GM23338 (cell line): ENCODE results near the gene GAL3ST2. TPM values are rescaled to one million over a fixed set of nuclear protein-coding genes. Genes with fewer than 3 reads are reported as not detected.
"Not testable (repeated sequence)": the region's sequence is repeated elsewhere in the genome, so short reads cannot be mapped to it uniquely, and the experiment has no call there.

Experiments
- ATAC-seq: fragments of 200-7000 bp; cut with Tn5 transposase; 3 replicates; pipeline ENCODE4 v1.9.1; 2020
- DNase-seq: peaks from one replicate; pipeline ENCODE4 v3.0.0-alpha.2; 2015; ENCODE audit warnings: low spot score
- H2AFZ ChIP-seq: fragments of 200-600 bp; sonication (generic); 2 replicates; pipeline ENCODE4 v1.8.0; 2016; ENCODE audit warnings: antibody characterized with exemption, mild to moderate bottlenecking, moderate library complexity
- H3F3A ChIP-seq: fragments of 200-600 bp; sonication (generic); replicated peaks from 2 replicates; pipeline ENCODE4 v1.8.0; 2017; ENCODE audit warnings: antibody characterized with exemption, mixed run types, low read depth
- H3K27ac ChIP-seq: fragments of 200-600 bp; sonication (generic); 2 replicates; pipeline ENCODE4 v1.6.1; 2016; ENCODE audit warnings: low read depth
- H3K27me3 ChIP-seq: fragments of 200-600 bp; sonication (generic); 2 replicates; pipeline ENCODE4 v1.8.0; 2016; ENCODE audit warnings: mild to moderate bottlenecking, mixed run types, moderate library complexity; ENCODE audit not compliant: insufficient read depth
- H3K36me3 ChIP-seq: fragments of 200-600 bp; sonication (generic); 2 replicates; pipeline ENCODE4 v1.8.0; 2016; ENCODE audit warnings: mild to moderate bottlenecking; ENCODE audit not compliant: insufficient read depth
- H3K4me1 ChIP-seq: fragments of 200-600 bp; sonication (generic); 2 replicates; pipeline ENCODE4 v1.8.0; 2016; ENCODE audit warnings: mild to moderate bottlenecking, moderate library complexity; ENCODE audit not compliant: insufficient read depth
- H3K4me2 ChIP-seq: fragments of 200-600 bp; sonication (generic); 2 replicates; pipeline ENCODE4 v1.7.1; 2017; ENCODE audit warnings: mixed run types
- H3K4me3 ChIP-seq: fragments of 200-600 bp; sonication (generic); 2 replicates; pipeline ENCODE4 v1.6.1; 2016; ENCODE audit warnings: mixed run types
- H3K79me2 ChIP-seq: fragments of 200-600 bp; sonication (generic); replicated peaks from 2 replicates; pipeline ENCODE4 v1.8.0; 2017; ENCODE audit warnings: mild to moderate bottlenecking; ENCODE audit not compliant: insufficient read depth
- H3K9me2 ChIP-seq: fragments of 200-600 bp; sonication (generic); 2 replicates; pipeline ENCODE4 v1.8.0; 2017; ENCODE audit not compliant: insufficient read depth
- H4K20me1 ChIP-seq: fragments of 200-600 bp; sonication (generic); replicated peaks from 2 replicates; pipeline ENCODE4 v1.8.0; 2017; ENCODE audit warnings: mild to moderate bottlenecking; ENCODE audit not compliant: insufficient read depth
- H3K27ac Mint-ChIP-seq: 2 replicates; pipeline ENCODE4 v1.8.0; 2020; ENCODE audit warnings: inconsistent platforms, mild to moderate bottlenecking, moderate library complexity, mixed read lengths
- H3K27me3 Mint-ChIP-seq: 3 replicates; pipeline ENCODE4 v1.8.0; 2022; ENCODE audit warnings: low read depth, mild to moderate bottlenecking, moderate library complexity, mixed read lengths, inconsistent platforms; ENCODE audit not compliant: insufficient read depth, poor library complexity
- H3K36me3 Mint-ChIP-seq: 3 replicates; pipeline ENCODE4 v1.8.0; 2021; ENCODE audit warnings: low read depth, mild to moderate bottlenecking, inconsistent platforms, moderate library complexity, mixed read lengths
- H3K4me1 Mint-ChIP-seq: 3 replicates; pipeline ENCODE4 v1.8.0; 2020; ENCODE audit warnings: mild to moderate bottlenecking, inconsistent platforms, mixed read lengths
- H3K4me3 Mint-ChIP-seq: 3 replicates; pipeline ENCODE4 v1.8.0; 2021; ENCODE audit warnings: moderate library complexity, mild to moderate bottlenecking, inconsistent platforms, mixed read lengths
- H3K9me3 Mint-ChIP-seq: 3 replicates; pipeline ENCODE4 v1.8.0; 2020; ENCODE audit warnings: moderate library complexity, mild to moderate bottlenecking, inconsistent platforms, mixed read lengths
- CREB1 ChIP-seq: fragments of 250-450 bp; sonication (Bioruptor Pico); IDR thresholded peaks from 2 replicates; pipeline ENCODE4 v1.5.0; 2020; ENCODE audit warnings: low read depth, mild to moderate bottlenecking, moderate library complexity
- EZH2 ChIP-seq: fragments of 200-600 bp; sonication (generic); IDR thresholded peaks from one replicate; pipeline ENCODE4 v1.8.0; 2017; ENCODE audit warnings: antibody characterized with exemption, mild to moderate bottlenecking, low read depth; ENCODE audit not compliant: unreplicated experiment
- EZH2phosphoT487 ChIP-seq: fragments of 200-600 bp; sonication (generic); IDR thresholded peaks from one replicate; pipeline ENCODE4 v1.8.1; 2018; ENCODE audit warnings: antibody characterized with exemption; ENCODE audit not compliant: unreplicated experiment
- JUNB ChIP-seq: IDR thresholded peaks from one replicate; pipeline ENCODE4 v1.6.1; 2016; ENCODE audit warnings: antibody characterized with exemption; ENCODE audit not compliant: unreplicated experiment
- POLR2AphosphoS5 ChIP-seq: IDR thresholded peaks from 2 replicates; pipeline ENCODE4 v1.6.1; 2016; ENCODE audit warnings: antibody characterized with exemption, low read depth
- STAT1 ChIP-seq: IDR thresholded peaks from one replicate; pipeline ENCODE4 v1.6.1; 2016; ENCODE audit warnings: antibody characterized with exemption; ENCODE audit not compliant: unreplicated experiment
- ZNF331 ChIP-seq: fragments of 250-450 bp; sonication (Bioruptor Pico); IDR thresholded peaks from 2 replicates; pipeline ENCODE4 v1.5.0; 2020; ENCODE audit warnings: low read depth, mild to moderate bottlenecking, moderate library complexity
- polyA plus RNA-seq: library from polyadenylated mRNA; unstranded; fragments of >200 nt; fragmentation: Nextera tagmentation; extraction: Ambion mirVana; gene quantifications from 2 replicates; pipeline ENCODE4 v1.2.1, GENCODE V29; 2016
- total RNA-seq: library from RNA; depleted of rRNA; stranded (reverse); fragments of >200 nt; shearing (Covaris generic); gene quantifications from 2 replicates; pipeline ENCODE4 v1.2.3, GENCODE V29; 2014
- TF ChIP-seq, protein P1 (sequence below): IDR thresholded peaks from one replicate; pipeline ENCODE4 v1.6.1; 2018; ENCODE audit warnings: antibody characterized with exemption; ENCODE audit not compliant: unreplicated experiment

Gene GAL3ST2
- total and polyA plus RNA-seq, 2 experiments from 2014 or later, result 0.19 to 0.24 TPM

DNA sequence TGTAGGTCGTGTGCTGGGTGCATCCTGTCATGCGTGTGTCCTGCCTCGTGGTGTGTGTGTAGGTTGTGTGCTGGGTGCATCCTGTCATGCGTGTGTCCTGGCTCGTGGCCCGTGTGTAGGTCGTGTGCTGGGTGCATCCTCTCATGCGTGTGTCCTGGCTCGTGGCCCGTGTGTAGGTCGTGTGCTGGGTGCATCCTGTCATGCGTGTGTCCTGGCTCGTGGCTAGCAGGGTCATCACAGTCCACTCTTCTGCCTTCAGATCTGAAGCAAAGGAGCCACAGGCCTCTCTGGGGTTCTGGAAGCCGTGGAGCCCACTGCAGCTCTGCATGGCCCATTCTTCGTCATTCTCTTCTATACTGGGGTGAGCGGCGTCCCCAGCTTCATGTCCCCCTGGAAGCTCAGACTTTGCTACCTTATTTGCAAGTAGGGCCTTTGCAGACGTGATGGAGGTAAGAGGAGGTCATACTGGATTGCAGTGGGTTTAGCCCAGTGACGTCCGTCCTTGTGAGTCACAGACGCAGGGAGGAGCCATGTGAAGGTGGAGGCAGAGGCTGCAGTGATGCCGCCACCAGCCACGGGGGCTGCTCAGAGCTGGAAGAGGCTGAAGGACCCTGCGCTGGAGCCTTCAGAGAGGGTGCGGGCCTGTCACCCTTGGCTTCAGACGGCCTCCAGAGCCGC lies 43.5 kb downstream of the GAL3ST2 start:
- not testable (repeated sequence) for H2AFZ ChIP-seq, H3K4me1 ChIP-seq, H3K79me2 ChIP-seq, H3K27ac Mint-ChIP-seq, H3K4me3 ChIP-seq, DNase-seq, H3K4me3 Mint-ChIP-seq, H3K4me2 ChIP-seq, H3K27me3 ChIP-seq, H4K20me1 ChIP-seq, H3K27ac ChIP-seq, H3K9me2 ChIP-seq, H3K36me3 ChIP-seq, ATAC-seq
- peaks cover 13% of the 10 kb centered on the region for H3K36me3 Mint-ChIP-seq
- H3F3A ChIP-seq, result peaks cover 18% of the 10 kb centered on the region
- H3K27me3 Mint-ChIP-seq, result peaks cover 34% of the 10 kb centered on the region
- peaks cover 18% of the 10 kb centered on the region for H3K9me3 Mint-ChIP-seq
- peaks cover 17% of the 10 kb centered on the region for H3K4me1 Mint-ChIP-seq

DNA sequence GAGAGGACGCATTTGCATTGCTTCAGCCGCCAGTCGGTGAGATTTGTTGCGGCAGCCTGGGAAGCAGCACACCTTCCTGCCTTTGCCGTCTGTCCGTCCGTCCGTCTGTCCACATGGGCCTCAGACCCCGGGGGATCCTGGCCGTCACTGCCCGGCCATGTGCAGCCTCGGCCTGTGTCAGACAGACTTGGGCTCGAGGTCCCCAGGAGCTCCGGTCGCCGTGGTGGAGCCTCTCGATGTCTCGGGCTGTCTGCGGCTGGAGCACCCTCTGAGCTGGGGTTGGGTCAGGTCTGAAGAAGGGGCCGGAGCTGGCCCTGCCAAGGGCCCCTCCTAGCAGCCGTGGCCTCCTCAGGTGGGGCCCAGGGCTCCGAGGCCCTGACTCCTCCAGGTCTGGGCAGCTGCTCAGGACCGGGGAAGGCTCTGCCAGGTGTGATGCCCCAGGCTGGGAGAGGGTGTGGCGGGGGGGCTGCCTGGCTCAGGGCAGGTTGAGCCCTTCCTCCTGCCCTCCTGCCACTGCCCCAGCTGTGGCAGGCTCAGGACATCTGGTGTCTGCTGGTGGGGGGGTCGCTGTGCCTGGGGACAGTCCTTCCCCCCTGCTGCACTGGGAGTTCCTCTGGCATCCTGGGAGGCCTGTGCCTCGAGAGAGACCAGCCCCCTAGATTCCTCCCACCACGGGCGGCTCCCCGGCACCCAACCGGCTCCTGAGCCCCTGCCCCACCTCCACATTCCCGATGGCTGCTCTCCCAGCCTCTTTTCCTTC lies 44.2 kb downstream of the GAL3ST2 start:
- H3K27ac ChIP-seq, result no peak overlapping the region

More for the DNA sequence above, 44.2 kb downstream of the GAL3ST2 start:
- no peaks in the 10 kb centered on the region for H3K27me3 ChIP-seq
- peaks cover 18% of the 10 kb centered on the region for H3K9me3 Mint-ChIP-seq
- H3K36me3 Mint-ChIP-seq, result peaks cover 13% of the 10 kb centered on the region
- peaks cover 18% of the 10 kb centered on the region for H3F3A ChIP-seq
- no peaks in the 10 kb centered on the region for H3K9me2 ChIP-seq
- peaks cover 17% of the 10 kb centered on the region for H3K4me1 Mint-ChIP-seq
- ATAC-seq, result peak; percentile 68
- no peaks in the 10 kb centered on the region for H4K20me1 ChIP-seq
- H3K36me3 ChIP-seq, result no peaks in the 10 kb centered on the region
- no peaks in the 10 kb centered on the region for H3K79me2 ChIP-seq
- DNase-seq, result no peak
- H3K4me3 Mint-ChIP-seq, result no peak overlapping the region
- TF ChIP-seq STAT1, result no peak
- no peak for TF ChIP-seq EZH2
- TF ChIP-seq JUNB, result no peak
- TF ChIP-seq CREB1 (CRISPR knock-in tag), result no peak
- TF ChIP-seq, protein P1, sequence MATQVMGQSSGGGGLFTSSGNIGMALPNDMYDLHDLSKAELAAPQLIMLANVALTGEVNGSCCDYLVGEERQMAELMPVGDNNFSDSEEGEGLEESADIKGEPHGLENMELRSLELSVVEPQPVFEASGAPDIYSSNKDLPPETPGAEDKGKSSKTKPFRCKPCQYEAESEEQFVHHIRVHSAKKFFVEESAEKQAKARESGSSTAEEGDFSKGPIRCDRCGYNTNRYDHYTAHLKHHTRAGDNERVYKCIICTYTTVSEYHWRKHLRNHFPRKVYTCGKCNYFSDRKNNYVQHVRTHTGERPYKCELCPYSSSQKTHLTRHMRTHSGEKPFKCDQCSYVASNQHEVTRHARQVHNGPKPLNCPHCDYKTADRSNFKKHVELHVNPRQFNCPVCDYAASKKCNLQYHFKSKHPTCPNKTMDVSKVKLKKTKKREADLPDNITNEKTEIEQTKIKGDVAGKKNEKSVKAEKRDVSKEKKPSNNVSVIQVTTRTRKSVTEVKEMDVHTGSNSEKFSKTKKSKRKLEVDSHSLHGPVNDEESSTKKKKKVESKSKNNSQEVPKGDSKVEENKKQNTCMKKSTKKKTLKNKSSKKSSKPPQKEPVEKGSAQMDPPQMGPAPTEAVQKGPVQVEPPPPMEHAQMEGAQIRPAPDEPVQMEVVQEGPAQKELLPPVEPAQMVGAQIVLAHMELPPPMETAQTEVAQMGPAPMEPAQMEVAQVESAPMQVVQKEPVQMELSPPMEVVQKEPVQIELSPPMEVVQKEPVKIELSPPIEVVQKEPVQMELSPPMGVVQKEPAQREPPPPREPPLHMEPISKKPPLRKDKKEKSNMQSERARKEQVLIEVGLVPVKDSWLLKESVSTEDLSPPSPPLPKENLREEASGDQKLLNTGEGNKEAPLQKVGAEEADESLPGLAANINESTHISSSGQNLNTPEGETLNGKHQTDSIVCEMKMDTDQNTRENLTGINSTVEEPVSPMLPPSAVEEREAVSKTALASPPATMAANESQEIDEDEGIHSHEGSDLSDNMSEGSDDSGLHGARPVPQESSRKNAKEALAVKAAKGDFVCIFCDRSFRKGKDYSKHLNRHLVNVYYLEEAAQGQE, result no peak
- TF ChIP-seq EZH2phosphoT487, result no peak
- TF ChIP-seq ZNF331 (CRISPR knock-in tag), result no peak
- TF ChIP-seq POLR2AphosphoS5, result no peak
- H2AFZ ChIP-seq, result peak overlapping the region; percentile 85; the same call in 1 of the 2 replicates
- no peaks in the 10 kb centered on the region; the same call in 1 of the 2 replicates for H3K4me1 ChIP-seq
- H3K27me3 Mint-ChIP-seq, result peaks cover 34% of the 10 kb centered on the region
- H3K4me3 ChIP-seq, result no peak overlapping the region
- H3K4me2 ChIP-seq, result no peak overlapping the region
- no peak overlapping the region for H3K27ac Mint-ChIP-seq
